GM23338 (cell line): ENCODE measurements around the gene ENTPD8. TPM values are rescaled to one million over a fixed set of nuclear protein-coding genes. Genes with fewer than 3 reads are reported as not detected.

Source experiments
- JUNB ChIP-seq: IDR thresholded peaks from one replicate; pipeline ENCODE4 v1.6.1; 2016; ENCODE audit warnings: antibody characterized with exemption; ENCODE audit not compliant: unreplicated experiment
- STAT1 ChIP-seq: IDR thresholded peaks from one replicate; pipeline ENCODE4 v1.6.1; 2016; ENCODE audit warnings: antibody characterized with exemption; ENCODE audit not compliant: unreplicated experiment
- polyA plus RNA-seq: library from polyadenylated mRNA; unstranded; fragments of >200 nt; fragmentation: Nextera tagmentation; extraction: Ambion mirVana; gene quantifications from 2 replicates; pipeline ENCODE4 v1.2.1, GENCODE V29; 2016
- total RNA-seq: library from RNA; depleted of rRNA; stranded (reverse); fragments of >200 nt; shearing (Covaris generic); gene quantifications from 2 replicates; pipeline ENCODE4 v1.2.3, GENCODE V29; 2014
- TF ChIP-seq, protein P1 (sequence below): fragments of 250-450 bp; sonication (Bioruptor Pico); IDR thresholded peaks from 2 replicates; pipeline ENCODE4 v1.5.0; 2020; ENCODE audit warnings: mild to moderate bottlenecking, moderate library complexity
- TF ChIP-seq, protein P2 (sequence below): IDR thresholded peaks from one replicate; pipeline ENCODE4 v1.6.1; 2018; ENCODE audit warnings: antibody characterized with exemption; ENCODE audit not compliant: unreplicated experiment

ENTPD8 gene
- total and polyA plus RNA-seq, 2 experiments from 2014 or later, result 0.42 to 0.89 TPM

DNA sequence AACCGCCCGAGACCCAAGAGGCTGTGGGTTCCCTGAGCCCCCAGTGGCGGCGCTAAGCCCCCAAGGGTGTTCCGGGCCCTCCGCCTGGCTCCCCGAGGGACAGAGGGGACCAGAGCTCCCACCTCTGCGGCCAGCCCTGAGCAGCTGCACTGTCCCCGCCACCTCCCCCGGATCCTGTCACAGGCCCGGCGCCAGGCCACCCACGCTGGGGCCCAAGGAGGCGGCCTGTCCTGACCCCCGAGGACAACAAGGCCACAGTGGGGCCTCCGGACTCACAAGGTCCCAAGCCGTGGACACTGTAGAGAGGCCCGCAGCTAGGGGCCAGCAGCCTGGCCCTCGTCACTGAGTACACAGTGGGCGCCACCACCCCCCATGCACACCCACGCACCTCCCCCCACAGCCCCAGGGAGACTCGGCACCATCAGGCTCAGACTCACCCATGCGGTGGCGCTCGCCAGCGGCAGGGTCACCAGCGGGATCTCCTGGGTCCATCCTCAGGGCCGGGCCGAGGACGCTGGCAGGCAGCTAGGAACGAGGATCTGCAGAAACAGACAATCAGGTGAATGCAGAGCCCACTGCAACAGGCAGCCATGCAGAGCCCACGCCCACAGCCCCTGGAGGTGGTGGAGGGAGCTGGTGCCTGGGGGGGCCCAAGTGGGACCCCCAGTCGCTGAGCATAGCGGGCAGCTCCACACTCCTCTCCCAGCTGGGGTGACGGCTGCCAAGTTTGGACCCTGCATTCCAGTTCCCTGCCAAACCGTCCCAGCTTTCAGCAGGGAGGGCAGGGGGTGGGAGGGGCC, 46.1 kb downstream of the ENTPD8 start (continued):
- TF ChIP-seq, protein P1, sequence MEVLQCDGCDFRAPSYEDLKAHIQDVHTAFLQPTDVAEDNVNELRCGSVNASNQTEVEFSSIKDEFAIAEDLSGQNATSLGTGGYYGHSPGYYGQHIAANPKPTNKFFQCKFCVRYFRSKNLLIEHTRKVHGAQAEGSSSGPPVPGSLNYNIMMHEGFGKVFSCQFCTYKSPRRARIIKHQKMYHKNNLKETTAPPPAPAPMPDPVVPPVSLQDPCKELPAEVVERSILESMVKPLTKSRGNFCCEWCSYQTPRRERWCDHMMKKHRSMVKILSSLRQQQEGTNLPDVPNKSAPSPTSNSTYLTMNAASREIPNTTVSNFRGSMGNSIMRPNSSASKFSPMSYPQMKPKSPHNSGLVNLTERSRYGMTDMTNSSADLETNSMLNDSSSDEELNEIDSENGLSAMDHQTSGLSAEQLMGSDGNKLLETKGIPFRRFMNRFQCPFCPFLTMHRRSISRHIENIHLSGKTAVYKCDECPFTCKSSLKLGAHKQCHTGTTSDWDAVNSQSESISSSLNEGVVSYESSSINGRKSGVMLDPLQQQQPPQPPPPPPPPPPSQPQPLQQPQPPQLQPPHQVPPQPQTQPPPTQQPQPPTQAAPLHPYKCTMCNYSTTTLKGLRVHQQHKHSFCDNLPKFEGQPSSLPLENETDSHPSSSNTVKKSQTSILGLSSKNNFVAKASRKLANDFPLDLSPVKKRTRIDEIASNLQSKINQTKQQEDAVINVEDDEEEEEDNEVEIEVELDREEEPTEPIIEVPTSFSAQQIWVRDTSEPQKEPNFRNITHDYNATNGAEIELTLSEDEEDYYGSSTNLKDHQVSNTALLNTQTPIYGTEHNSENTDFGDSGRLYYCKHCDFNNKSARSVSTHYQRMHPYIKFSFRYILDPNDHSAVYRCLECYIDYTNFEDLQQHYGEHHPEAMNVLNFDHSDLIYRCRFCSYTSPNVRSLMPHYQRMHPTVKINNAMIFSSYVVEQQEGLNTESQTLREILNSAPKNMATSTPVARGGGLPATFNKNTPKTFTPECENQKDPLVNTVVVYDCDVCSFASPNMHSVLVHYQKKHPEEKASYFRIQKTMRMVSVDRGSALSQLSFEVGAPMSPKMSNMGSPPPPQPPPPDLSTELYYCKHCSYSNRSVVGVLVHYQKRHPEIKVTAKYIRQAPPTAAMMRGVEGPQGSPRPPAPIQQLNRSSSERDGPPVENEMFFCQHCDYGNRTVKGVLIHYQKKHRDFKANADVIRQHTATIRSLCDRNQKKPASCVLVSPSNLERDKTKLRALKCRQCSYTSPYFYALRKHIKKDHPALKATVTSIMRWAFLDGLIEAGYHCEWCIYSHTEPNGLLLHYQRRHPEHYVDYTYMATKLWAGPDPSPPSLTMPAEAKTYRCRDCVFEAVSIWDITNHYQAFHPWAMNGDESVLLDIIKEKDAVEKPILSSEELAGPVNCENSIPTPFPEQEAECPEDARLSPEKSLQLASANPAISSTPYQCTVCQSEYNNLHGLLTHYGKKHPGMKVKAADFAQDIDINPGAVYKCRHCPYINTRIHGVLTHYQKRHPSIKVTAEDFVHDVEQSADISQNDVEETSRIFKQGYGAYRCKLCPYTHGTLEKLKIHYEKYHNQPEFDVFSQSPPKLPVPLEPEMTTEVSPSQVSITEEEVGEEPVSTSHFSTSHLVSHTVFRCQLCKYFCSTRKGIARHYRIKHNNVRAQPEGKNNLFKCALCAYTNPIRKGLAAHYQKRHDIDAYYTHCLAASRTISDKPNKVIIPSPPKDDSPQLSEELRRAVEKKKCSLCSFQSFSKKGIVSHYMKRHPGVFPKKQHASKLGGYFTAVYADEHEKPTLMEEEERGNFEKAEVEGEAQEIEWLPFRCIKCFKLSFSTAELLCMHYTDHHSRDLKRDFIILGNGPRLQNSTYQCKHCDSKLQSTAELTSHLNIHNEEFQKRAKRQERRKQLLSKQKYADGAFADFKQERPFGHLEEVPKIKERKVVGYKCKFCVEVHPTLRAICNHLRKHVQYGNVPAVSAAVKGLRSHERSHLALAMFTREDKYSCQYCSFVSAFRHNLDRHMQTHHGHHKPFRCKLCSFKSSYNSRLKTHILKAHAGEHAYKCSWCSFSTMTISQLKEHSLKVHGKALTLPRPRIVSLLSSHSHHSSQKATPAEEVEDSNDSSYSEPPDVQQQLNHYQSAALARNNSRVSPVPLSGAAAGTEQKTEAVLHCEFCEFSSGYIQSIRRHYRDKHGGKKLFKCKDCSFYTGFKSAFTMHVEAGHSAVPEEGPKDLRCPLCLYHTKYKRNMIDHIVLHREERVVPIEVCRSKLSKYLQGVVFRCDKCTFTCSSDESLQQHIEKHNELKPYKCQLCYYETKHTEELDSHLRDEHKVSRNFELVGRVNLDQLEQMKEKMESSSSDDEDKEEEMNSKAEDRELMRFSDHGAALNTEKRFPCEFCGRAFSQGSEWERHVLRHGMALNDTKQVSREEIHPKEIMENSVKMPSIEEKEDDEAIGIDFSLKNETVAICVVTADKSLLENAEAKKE, result no peak
- TF ChIP-seq STAT1, result no peak
- TF ChIP-seq, protein P2, sequence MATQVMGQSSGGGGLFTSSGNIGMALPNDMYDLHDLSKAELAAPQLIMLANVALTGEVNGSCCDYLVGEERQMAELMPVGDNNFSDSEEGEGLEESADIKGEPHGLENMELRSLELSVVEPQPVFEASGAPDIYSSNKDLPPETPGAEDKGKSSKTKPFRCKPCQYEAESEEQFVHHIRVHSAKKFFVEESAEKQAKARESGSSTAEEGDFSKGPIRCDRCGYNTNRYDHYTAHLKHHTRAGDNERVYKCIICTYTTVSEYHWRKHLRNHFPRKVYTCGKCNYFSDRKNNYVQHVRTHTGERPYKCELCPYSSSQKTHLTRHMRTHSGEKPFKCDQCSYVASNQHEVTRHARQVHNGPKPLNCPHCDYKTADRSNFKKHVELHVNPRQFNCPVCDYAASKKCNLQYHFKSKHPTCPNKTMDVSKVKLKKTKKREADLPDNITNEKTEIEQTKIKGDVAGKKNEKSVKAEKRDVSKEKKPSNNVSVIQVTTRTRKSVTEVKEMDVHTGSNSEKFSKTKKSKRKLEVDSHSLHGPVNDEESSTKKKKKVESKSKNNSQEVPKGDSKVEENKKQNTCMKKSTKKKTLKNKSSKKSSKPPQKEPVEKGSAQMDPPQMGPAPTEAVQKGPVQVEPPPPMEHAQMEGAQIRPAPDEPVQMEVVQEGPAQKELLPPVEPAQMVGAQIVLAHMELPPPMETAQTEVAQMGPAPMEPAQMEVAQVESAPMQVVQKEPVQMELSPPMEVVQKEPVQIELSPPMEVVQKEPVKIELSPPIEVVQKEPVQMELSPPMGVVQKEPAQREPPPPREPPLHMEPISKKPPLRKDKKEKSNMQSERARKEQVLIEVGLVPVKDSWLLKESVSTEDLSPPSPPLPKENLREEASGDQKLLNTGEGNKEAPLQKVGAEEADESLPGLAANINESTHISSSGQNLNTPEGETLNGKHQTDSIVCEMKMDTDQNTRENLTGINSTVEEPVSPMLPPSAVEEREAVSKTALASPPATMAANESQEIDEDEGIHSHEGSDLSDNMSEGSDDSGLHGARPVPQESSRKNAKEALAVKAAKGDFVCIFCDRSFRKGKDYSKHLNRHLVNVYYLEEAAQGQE, result no peak
- no peak for TF ChIP-seq JUNB
